Measurements from ENCODE around the gene BIN2.

BIN2 gene

DNA sequence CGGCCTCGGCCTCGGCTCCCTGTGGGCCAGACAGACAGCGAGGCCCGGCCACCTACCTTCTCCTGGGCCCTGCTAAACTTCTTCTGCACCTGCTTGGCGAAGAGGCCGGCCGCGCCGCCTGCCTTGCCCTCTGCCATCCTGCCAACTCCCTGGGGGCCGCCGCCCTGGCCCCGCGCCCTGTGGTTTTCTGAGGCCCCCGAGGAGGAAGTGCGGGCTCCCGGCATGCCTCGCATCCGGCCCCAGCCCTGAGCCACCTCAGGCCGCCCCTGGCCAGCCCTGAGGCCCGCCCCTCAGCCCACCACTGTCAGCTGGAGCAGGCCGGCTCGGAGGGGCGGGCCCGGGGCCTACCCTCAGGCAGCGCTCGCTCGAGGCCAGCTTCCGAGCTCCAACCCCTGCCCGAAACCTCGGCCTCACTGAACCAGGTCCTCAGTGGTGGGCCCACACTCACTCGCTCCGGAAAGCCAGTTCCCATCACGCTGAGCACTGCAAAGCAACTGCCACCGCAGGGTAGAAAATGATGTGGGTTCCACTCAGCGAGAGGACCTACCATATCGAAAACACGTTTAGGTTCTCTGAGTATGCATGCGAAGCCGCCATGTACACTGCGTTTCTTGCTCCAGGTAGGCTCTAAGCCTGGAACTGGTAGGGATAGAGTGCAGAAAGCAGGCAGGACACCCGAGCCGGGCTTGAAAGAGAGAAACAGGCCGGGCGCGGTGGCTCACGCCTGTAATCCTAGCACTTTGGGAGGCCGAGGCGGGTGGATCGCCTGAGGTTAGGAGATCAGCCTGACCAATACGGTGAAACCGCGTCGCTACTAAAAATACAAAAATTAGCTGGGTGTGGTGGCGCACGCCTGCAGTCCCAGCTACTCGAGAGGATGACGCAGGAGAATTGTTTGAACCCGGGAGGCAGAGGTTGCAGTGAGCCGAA is at the start of gene BIN2:
Gene BIN2, minus strand, starts transcription at position 209 of the 930 bp plus-strand sequence. Its CDS starts 72 bp downstream, at position 137.
- peak in 2 of 3 experiments; percentile 35 to 49 for DNase-seq (ENCODE audit: low read depth in 3 of 3)

DNA sequence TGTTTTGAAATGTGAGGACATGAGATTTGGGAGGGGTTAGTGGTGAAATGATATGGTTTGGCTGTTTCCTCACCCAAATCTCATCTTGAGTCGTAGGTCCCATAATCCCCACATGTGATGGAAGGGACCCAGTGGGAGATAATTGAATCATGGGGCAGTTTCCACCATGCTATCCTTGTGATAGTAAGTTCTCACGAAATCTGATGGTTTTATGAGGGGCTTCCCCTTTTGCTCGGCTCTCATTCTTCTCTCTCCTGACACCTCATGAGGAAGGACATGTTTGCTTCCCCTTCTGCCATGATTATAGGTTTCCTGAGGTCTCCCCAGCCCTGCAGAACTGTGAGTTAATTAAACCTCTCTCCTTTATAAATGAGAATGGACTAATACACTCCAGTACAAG is 49.2 kb upstream of the BIN2 start:
- DNase-seq (ENCODE audit: low read depth in 3 of 3): no peak

GRCh38 chr12:51372021-51372420 is 48.0 kb upstream of the BIN2 start:
- DNase-seq (ENCODE audit: low read depth in 3 of 3): no peak

DNA sequence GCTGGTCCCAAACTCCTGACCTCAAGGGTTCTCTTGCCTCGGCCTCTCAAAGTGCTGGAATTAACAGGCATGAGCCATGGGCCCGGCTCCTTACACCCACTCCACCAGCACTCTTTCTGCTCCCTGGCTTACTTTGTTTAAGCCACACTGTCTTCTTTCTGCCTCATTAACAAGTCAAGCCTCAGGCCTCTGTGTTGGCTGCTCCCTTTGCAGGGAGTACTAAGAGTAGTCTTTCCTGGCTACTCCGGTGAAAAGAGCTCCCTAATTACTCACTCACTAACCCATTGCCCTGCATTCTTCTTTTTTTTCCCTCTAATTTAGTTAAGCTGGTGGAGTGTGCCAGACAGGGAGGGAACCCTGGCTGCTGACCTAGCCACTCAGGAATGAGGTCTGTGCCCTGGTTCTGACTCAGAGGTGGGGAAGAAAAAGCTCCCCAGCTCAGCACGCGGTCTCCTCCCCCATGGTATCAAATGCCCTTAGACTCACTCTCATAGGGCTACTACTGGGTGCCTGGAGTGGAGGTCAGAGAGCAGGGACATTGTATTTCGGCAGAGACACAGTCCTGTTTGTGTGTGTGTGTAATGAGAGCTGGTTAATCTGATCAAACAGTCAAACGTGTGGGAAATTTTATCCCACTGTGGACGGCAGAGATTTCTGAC is 47.5 kb upstream of the BIN2 start:
- no peak for DNase-seq (ENCODE audit: low read depth in 3 of 3)

DNA sequence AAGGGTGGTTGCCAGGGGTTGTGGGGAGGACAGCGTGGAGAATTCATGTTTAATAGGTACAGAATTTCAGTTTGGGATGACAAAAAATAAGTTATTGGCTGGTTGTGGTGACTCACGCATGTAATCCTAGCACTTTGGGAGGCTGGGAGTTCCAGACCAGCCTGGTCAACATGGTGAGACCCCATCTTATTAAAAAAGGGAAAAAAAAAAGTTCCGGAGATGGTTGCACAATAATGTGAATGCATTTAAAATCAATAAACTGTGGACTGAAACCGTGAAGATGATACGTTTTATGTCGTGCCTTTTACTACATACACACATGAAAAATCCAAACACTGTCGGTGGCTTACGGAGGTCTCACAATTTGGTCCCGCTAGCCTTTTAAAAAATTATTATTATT is 46.7 kb upstream of the BIN2 start:
- no peak for DNase-seq (ENCODE audit: low read depth in 3 of 3)

DNA sequence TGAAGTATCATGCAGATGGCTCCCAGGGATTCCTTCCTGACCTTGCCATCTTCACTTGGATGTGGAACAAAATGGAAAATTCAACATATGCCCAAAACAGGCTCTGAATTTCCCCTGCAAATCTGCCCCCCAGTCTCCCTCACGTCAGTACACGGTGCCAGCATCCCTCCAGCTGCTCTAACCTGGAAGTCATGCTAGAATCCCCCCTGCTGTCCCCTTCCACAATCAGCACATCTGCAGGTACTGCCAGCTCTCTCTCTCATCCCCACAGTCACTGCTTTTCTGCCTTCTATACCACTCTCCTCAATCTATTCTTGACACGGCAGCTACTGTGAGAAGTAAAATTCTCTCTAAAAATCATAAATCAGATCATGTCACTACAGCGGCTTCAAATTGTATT is 45.6 kb upstream of the BIN2 start:
- no peak for DNase-seq (ENCODE audit: low read depth in 3 of 3)

DNA sequence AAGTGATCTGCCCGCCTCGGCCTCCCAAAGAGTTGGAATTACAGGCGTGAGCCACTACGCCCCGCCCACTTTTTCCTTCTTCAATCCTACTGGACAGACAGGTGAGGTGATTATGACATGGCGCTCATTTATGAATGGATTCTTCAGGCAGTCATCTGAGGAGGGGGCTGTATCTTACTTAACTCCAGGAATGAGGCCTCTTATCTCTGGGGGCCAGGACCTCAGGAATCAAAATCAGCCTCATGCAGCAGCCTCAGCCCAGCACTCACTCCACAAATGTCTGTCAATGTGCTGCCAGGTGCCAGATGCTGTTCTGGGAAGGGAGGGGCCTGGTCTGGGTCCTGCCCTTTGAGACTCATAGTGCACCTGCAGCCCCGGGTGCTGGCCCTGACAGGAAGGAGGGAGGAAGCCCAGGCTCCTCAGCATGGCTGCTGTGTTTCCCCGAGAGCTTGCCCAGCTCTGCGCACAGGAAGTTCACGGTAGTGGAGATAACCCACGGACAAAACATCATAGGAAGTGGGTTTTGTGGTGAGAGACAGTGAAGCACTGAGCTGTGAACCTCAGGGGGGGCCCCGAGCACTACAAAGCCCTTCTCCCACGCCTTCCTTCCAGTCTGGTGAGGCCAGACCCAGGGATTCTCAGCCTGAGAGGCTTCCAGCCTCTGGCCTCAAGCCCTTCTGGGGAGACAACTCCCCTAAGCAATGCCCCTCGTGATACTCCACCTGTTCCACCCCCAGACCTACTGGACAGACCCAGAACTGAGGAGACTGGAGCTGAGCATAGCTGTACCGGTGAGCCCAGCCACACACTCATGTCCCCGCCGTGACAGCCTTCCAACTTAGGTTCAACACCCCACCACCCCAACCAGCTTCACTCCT is 44.9 kb upstream of the BIN2 start:
- DNase-seq (ENCODE audit: low read depth in 3 of 3): peak; percentile 56 to 72 (median 70)

GRCh38 chr12:51365276-51365675 is 41.3 kb upstream of the BIN2 start:
- no peak for DNase-seq (ENCODE audit: low read depth in 3 of 3)

- DNase-seq (ENCODE audit: low read depth in 3 of 3): no peak
Measured at GRCh38 chr12:51364001-51364400, 40.0 kb upstream of the BIN2 start.

- DNase-seq (ENCODE audit: low read depth in 3 of 3): no peak
Measured at GRCh38 chr12:51362747-51363342, 38.9 kb upstream of the BIN2 start.

- no peak for DNase-seq (ENCODE audit: low read depth in 3 of 3)
Measured at GRCh38 chr12:51362307-51362706, 38.3 kb upstream of the BIN2 start.

- DNase-seq (ENCODE audit: low read depth in 3 of 3): no peak
Measured at GRCh38 chr12:51361161-51362016, 37.4 kb upstream of the BIN2 start.

DNA sequence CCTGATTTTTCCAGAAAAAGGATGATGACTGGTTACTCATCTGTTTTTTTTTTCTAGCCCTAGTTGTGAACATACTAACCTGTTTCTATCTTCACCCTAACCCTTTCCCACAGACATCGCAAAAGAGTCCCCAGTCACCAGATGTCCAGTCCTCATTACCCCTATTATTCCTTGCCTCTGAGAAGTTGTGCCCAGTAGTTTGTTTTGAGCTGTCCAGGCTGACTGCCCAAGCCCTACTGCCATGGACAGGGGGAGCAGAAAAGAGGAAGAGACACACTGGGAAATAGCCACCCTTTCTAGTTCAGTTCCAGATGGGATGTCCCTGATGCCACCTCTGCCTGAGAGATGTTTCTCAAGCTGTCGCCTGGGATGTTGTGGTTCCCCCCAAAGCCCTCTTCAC is 36.3 kb upstream of the BIN2 start:
- no peak for DNase-seq (ENCODE audit: low read depth in 3 of 3)

GRCh38 chr12:51359851-51360250 is 35.9 kb upstream of the BIN2 start:
- no peak for DNase-seq (ENCODE audit: low read depth in 3 of 3)

DNA sequence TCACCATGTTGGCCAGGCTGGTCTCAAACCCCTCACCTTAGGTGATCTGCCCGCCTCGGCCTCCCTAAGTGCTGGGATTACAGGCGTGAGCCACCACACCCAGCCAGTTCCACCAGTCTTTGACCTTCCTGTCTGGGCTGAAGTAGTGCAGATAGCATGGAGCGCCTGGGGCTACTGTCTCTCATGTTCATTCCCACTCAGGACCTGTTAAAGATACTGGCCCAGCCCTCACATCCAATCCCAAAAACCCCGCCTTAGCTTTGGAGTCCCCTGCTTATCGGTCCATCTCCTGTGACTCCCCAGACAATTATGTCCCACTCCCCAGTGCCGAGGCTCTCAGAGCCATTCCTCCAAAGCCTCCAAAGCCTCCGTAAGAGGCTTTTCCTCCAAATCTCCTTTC is 34.5 kb upstream of the BIN2 start:
- DNase-seq (ENCODE audit: low read depth in 3 of 3): no peak

DNA sequence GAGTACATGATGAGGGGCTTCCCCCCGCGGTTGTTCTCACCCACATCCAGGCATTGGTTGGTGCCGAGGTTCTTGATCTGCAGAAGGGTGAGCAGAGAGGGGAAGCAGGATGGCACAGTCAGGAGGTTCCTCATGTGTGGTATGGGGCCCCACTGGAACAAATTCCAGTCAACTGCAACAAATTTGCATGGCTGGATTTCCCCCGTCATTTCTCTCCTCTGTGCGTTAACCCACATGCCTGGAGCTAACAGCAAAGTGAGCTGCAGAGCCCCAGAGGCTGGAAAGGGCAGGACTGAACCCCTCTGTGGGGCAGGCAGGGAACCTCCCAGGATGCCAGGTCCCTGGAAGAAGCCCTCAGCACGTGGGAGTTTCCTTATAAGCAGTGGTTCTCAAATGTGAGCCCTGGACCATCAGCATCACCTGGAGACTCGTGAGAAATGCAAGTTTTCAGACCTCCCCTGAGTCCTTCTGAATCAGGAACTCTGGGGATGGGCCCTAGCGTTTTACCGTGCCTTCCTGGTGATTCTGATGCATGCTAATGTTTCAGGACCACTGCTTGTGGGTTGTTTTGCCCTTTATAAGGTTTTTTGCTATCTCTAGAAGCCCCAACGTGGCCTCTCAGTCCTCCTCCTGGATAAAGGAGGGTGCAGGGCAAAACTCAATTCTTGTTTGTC is 33.5 kb upstream of the BIN2 start:
- DNase-seq (ENCODE audit: low read depth in 3 of 3): no peak

- DNase-seq (ENCODE audit: low read depth in 3 of 3): peak in 1 of 3 experiments; percentile 10
Measured at GRCh38 chr12:51351913-51352532, 28.0 kb upstream of the BIN2 start.

DNA sequence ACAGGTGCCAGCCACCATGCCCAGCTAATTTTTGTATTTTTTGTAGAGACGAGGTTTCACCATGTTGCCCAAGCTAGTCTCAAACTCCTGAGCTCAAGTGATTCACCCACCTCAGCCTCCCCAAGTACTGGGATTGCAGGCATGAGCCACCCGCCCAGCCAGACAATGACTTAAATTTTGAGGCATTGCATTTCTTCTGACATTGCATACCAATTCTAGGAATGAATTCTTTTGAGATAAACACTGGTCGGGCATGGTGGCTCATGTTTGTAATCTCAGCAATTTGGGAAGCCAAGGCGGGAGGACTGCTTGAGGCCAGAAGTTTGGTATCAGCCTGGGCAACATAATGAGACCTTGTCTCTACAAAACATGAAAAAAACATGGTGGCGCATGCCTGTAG is 25.1 kb upstream of the BIN2 start:
- DNase-seq (ENCODE audit: low read depth in 3 of 3): no peak

- no peak for DNase-seq (ENCODE audit: low read depth in 3 of 3)
Measured at GRCh38 chr12:51348116-51348515, 24.1 kb upstream of the BIN2 start.

DNA sequence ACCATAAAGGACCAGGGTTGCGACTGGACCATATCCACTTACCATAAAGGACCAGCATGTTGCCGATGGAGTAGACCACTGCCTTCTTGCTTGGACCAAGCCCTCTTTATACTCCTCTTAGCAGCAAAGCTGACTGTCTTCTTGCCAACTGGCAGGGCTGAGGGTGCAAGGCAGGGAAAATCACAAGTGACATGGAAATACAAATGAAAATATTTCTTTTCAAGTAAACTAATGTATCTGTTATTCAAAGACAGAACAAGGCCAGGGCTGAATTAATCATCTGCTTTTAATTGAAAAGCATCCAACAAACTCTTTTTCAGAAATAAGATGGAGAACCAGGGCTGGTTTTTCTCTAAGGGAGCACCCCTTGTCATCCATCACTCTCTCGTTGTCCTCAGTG is 22.6 kb upstream of the BIN2 start, which contains the start of gene CELA1:
Gene CELA1, minus strand, starts transcription at position 99 of the 400 bp plus-strand sequence. Its CDS starts 41 bp downstream, at position 58.
- no peak for DNase-seq (ENCODE audit: low read depth in 3 of 3)
